HCT116 (cell line): Measurements from ENCODE around the gene MSLN. TPM values are rescaled to one million over a fixed set of nuclear protein-coding genes. Genes with fewer than 3 reads are reported as not detected.

ENCODE experiments used
- ATAC-seq: fragments of 200-7000 bp; cut with Tn5 transposase; 2 replicates; pipeline ENCODE4 v1.9.1; 2020; ENCODE audit warnings: mild to moderate bottlenecking, moderate library complexity
- BruUV-seq: library from RNA; stranded (reverse); fragments of 400-500 nt; replicated peaks from 2 replicates; lab custom pipeline; 2021; lab: Mats Ljungman, UMichigan
- CTCF ChIA-PET: fragments of 300-600 bp; sonication (Branson Sonifier 250); formaldehyde crosslinking; loops from one replicate; lab custom pipeline; 2021; ENCODE audit warnings: antibody characterized with exemption; lab: Charles Lee
- POLR2A ChIA-PET: fragments of 300-600, 350-600 bp; sonication (Branson Sonifier 250); formaldehyde crosslinking; loops from one replicate; lab custom pipeline; 2021; ENCODE audit warnings: antibody characterized with exemption; lab: Charles Lee
- RAD21 ChIA-PET, 2 experiments: fragments of 300-600 bp; sonication (Branson Sonifier 250); formaldehyde crosslinking; loops; one replicate each; lab custom pipeline; 2023; ENCODE audit warnings: low total read pairs in 2 of 2; ENCODE audit not compliant: uncharacterized antibody in 2 of 2, unreplicated experiment in 2 of 2, low non-redundant PET in 1 of 2; lab: Charles Lee
- DNase-seq: peaks from one replicate; pipeline ENCODE4 v3.0.0-alpha.2; 2010; ENCODE audit warnings: low read depth, low spot score
- H2AFZ ChIP-seq: fragments of 200-600 bp; shearing (Covaris generic), sonication (generic); 2 replicates; pipeline ENCODE4 v1.6.1; 2017; ENCODE audit warnings: low read depth, mixed run types, mixed read lengths, antibody characterized with exemption, low read length; ENCODE audit not compliant: poor library complexity, severe bottlenecking
- H3K27ac ChIP-seq: 2 replicates; pipeline ENCODE4 v1.5.1; 2012; ENCODE audit warnings: low read depth, low read length
- H3K27me3 ChIP-seq: fragments of 200-600 bp; sonication (generic); 2 replicates; pipeline ENCODE4 v1.6.1; 2016; ENCODE audit warnings: mixed run types, low read length, mixed read lengths; ENCODE audit not compliant: insufficient read depth
- H3K36me3 ChIP-seq, 2 experiments: fragments of 200-500 bp in 1 of 2; fragments of 200-600 bp in 1 of 2; sonication (Bioruptor generic) in 1 of 2; sonication (generic) in 1 of 2; 2 replicates each; pipeline versions ENCODE4 v1.5.1 to v1.6.1; 2014 to 2016; ENCODE audit warnings: low read length in 2 of 2, inconsistent platforms in 1 of 2, mixed read lengths in 1 of 2, mixed run types in 1 of 2; ENCODE audit not compliant: insufficient read depth in 2 of 2, control insufficient read depth in 1 of 2
- H3K4me1 ChIP-seq, 2 experiments: fragments of 200-600 bp in 1 of 2; sonication (generic) in 1 of 2; 2 replicates each; pipeline versions ENCODE4 v1.5.1 to v1.6.1; 2012 to 2017; ENCODE audit warnings: low read length in 2 of 2, inconsistent platforms in 1 of 2, mild to moderate bottlenecking in 1 of 2, mixed read lengths in 1 of 2, mixed run types in 1 of 2, moderate library complexity in 1 of 2; ENCODE audit not compliant: insufficient read depth in 2 of 2, control insufficient read depth in 1 of 2
- H3K4me2 ChIP-seq: fragments of 200-600 bp; sonication (generic); 2 replicates; pipeline ENCODE4 v1.6.1; 2017; ENCODE audit warnings: mixed run types, low read length, mixed read lengths
- H3K4me3 ChIP-seq, 2 experiments: fragments of 200-600 bp in 1 of 2; sonication (generic) in 1 of 2; replicated peaks in 1 of 2; 2 replicates each; pipeline ENCODE4 v1.5.1; 2011 to 2016; ENCODE audit warnings: low read length in 2 of 2, control low read depth in 1 of 2, low read depth in 1 of 2, mild to moderate bottlenecking in 1 of 2, mixed read lengths in 1 of 2, mixed run types in 1 of 2
- H3K79me2 ChIP-seq: fragments of 200-600 bp; sonication (generic); 2 replicates; pipeline ENCODE4 v1.6.1; 2017; ENCODE audit warnings: mild to moderate bottlenecking, mixed run types, low read length, moderate library complexity, mixed read lengths; ENCODE audit not compliant: insufficient read depth
- H3K9ac ChIP-seq: fragments of 200-600 bp; sonication (generic); 2 replicates; pipeline ENCODE4 v1.6.1; 2016; ENCODE audit warnings: low read length, mixed read lengths
- H3K9me2 ChIP-seq: fragments of 200-600 bp; sonication (generic), shearing (Covaris generic); 2 replicates; pipeline ENCODE4 v1.6.1; 2017; ENCODE audit warnings: mixed run types, mild to moderate bottlenecking, moderate library complexity; ENCODE audit not compliant: insufficient read depth
- H3K9me3 ChIP-seq, 2 experiments: fragments of 200-500 bp in 1 of 2; fragments of 200-600 bp in 1 of 2; sonication (Bioruptor generic) in 1 of 2; sonication (generic) in 1 of 2; 2 replicates each; pipeline ENCODE4 v1.6.1; 2014 to 2017; ENCODE audit warnings: low read length in 2 of 2, mixed read lengths in 2 of 2, inconsistent platforms in 1 of 2, low read depth in 1 of 2, mild to moderate bottlenecking in 1 of 2, mixed run types in 1 of 2, moderate library complexity in 1 of 2; ENCODE audit not compliant: control insufficient read depth in 1 of 2, insufficient read depth in 1 of 2
- H4K20me1 ChIP-seq: fragments of 200-600 bp; sonication (generic), shearing (Covaris generic); 2 replicates; pipeline ENCODE4 v1.6.1; 2017; ENCODE audit warnings: mixed run types, mild to moderate bottlenecking, moderate library complexity; ENCODE audit not compliant: insufficient read depth
- CEBPB ChIP-seq: IDR thresholded peaks from 2 replicates; pipeline ENCODE4 v1.6.1; 2012; ENCODE audit warnings: low read depth
- ELF1 ChIP-seq: IDR thresholded peaks from 2 replicates; pipeline ENCODE4 v1.6.1; 2012; ENCODE audit warnings: low read depth, borderline replicate concordance
- EZH2phosphoT487 ChIP-seq: fragments of 200-600 bp; IDR thresholded peaks from 2 replicates; pipeline ENCODE4 v1.6.1; 2018; ENCODE audit warnings: antibody characterized with exemption, borderline replicate concordance
- FOSL1 ChIP-seq: IDR thresholded peaks from 2 replicates; pipeline ENCODE4 v1.6.1; 2012; ENCODE audit warnings: low read depth
- JUND ChIP-seq: IDR thresholded peaks from 2 replicates; pipeline ENCODE4 v1.6.1; 2012
- POLR2A ChIP-seq: IDR thresholded peaks from 2 replicates; pipeline ENCODE4 v1.7.0; 2011; ENCODE audit warnings: borderline replicate concordance; ENCODE audit not compliant: insufficient read depth, insufficient read length; ENCODE audit errors: extremely low read depth
- POLR2AphosphoS5 ChIP-seq: IDR thresholded peaks from 2 replicates; pipeline ENCODE4 v1.6.1; 2011; ENCODE audit warnings: mild to moderate bottlenecking, low read depth, low read length, moderate library complexity
- RAD21 ChIP-seq: IDR thresholded peaks from 2 replicates; pipeline ENCODE4 v1.6.1; 2012; ENCODE audit warnings: low read depth, mild to moderate bottlenecking
- SIN3A ChIP-seq: IDR thresholded peaks from 2 replicates; pipeline ENCODE4 v1.6.1; 2012; ENCODE audit warnings: low read depth
- SP1 ChIP-seq: IDR thresholded peaks from 2 replicates; pipeline ENCODE4 v1.6.1; 2012; ENCODE audit warnings: low read depth
- SRF ChIP-seq: IDR thresholded peaks from 2 replicates; pipeline ENCODE4 v1.6.1; 2012; ENCODE audit warnings: low read depth
- TCF7L2 ChIP-seq: IDR thresholded peaks from 2 replicates; pipeline ENCODE4 v1.7.0; 2011; ENCODE audit warnings: borderline replicate concordance, inconsistent platforms; ENCODE audit not compliant: insufficient read depth, insufficient read length; ENCODE audit errors: extremely low read depth
- YY1 ChIP-seq: IDR thresholded peaks from 2 replicates; pipeline ENCODE4 v1.6.1; 2011; ENCODE audit warnings: low read length, low read depth, moderate library complexity, mild to moderate bottlenecking; ENCODE audit not compliant: insufficient replicate concordance; ENCODE audit errors: extremely low read depth
- ZBTB33 ChIP-seq: IDR thresholded peaks from 2 replicates; pipeline ENCODE4 v1.6.1; 2011; ENCODE audit warnings: mild to moderate bottlenecking, low read length, moderate library complexity; ENCODE audit not compliant: insufficient replicate concordance; ENCODE audit errors: extremely low read depth
- ZFX ChIP-seq: fragments of 450-650 bp; IDR thresholded peaks from 2 replicates; pipeline ENCODE4 v1.6.1; 2017
- intact Hi-C: fragments of 100-400 bp; cut with micrococcal nuclease; formaldehyde crosslinking; loops from 2 replicates; pipeline ENCODE4 v1.10.0; 2022
- total RNA-seq: library from RNA; stranded (reverse); gene quantifications from one replicate; pipeline ENCODE4 v1.2.1, GENCODE V29; 2021; ENCODE audit not compliant: unreplicated experiment
- TF ChIP-seq, protein P1 (sequence below), 3 experiments: fragments of 200-600 bp in 1 of 3; sonication (generic) in 1 of 3; IDR thresholded peaks in 2 of 3; conservative IDR thresholded peaks in 1 of 3; 2 replicates each; pipeline ENCODE4 v1.5.1; 2012 to 2017; ENCODE audit warnings: low read depth in 2 of 3, low read length in 2 of 3, antibody characterized with exemption in 1 of 3, borderline replicate concordance in 1 of 3, control low read depth in 1 of 3, mild to moderate bottlenecking in 1 of 3, mixed read lengths in 1 of 3, mixed run types in 1 of 3, moderate library complexity in 1 of 3; ENCODE audit not compliant: insufficient read depth in 1 of 3
- TF ChIP-seq, protein P2 (sequence below): IDR thresholded peaks from 2 replicates; pipeline ENCODE4 v1.6.1; 2012; ENCODE audit warnings: low read depth
- TF ChIP-seq, protein P3 (sequence below): IDR thresholded peaks from 2 replicates; pipeline ENCODE4 v1.6.1; 2012

MSLN gene
- total RNA-seq, 1 experiment from 2014 or later = 40.9 TPM

DNA sequence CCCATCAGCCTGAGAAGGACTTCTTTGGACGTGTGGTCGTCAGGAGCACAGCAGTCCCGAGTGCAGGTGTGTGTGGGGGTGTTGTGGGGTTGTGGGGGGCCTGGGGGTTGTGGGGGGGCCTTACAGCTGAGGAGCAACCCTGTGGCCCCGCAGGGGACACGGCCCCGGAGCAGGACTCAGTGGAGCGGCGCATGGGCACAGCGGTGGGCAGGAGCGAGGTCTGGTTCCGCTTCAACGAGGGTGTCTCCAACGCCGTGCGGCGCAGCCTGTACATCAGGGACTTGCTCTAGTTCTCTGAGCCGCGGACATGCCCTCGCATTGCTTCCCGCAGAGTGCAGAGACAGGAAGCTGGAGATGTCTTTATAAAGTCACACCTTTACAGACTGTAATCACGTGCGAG lies 37.2 kb downstream of the MSLN start:
- intact Hi-C loops = no loop called here
- H3K36me3 ChIP-seq = no peaks in the 10 kb centered on the region
- TF ChIP-seq EZH2phosphoT487 = no peak
- TF ChIP-seq, protein P1, sequence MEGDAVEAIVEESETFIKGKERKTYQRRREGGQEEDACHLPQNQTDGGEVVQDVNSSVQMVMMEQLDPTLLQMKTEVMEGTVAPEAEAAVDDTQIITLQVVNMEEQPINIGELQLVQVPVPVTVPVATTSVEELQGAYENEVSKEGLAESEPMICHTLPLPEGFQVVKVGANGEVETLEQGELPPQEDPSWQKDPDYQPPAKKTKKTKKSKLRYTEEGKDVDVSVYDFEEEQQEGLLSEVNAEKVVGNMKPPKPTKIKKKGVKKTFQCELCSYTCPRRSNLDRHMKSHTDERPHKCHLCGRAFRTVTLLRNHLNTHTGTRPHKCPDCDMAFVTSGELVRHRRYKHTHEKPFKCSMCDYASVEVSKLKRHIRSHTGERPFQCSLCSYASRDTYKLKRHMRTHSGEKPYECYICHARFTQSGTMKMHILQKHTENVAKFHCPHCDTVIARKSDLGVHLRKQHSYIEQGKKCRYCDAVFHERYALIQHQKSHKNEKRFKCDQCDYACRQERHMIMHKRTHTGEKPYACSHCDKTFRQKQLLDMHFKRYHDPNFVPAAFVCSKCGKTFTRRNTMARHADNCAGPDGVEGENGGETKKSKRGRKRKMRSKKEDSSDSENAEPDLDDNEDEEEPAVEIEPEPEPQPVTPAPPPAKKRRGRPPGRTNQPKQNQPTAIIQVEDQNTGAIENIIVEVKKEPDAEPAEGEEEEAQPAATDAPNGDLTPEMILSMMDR (IDR thresholded peaks at IDR 0.05 in 2 of 3, conservative IDR thresholded peaks at IDR 0.05 in 1 of 3; ENCODE audit: borderline replicate concordance in 1 of 3, insufficient read depth in 1 of 3, low read depth in 2 of 3, low read length in 2 of 3) = no peak
- TF ChIP-seq, protein P2, sequence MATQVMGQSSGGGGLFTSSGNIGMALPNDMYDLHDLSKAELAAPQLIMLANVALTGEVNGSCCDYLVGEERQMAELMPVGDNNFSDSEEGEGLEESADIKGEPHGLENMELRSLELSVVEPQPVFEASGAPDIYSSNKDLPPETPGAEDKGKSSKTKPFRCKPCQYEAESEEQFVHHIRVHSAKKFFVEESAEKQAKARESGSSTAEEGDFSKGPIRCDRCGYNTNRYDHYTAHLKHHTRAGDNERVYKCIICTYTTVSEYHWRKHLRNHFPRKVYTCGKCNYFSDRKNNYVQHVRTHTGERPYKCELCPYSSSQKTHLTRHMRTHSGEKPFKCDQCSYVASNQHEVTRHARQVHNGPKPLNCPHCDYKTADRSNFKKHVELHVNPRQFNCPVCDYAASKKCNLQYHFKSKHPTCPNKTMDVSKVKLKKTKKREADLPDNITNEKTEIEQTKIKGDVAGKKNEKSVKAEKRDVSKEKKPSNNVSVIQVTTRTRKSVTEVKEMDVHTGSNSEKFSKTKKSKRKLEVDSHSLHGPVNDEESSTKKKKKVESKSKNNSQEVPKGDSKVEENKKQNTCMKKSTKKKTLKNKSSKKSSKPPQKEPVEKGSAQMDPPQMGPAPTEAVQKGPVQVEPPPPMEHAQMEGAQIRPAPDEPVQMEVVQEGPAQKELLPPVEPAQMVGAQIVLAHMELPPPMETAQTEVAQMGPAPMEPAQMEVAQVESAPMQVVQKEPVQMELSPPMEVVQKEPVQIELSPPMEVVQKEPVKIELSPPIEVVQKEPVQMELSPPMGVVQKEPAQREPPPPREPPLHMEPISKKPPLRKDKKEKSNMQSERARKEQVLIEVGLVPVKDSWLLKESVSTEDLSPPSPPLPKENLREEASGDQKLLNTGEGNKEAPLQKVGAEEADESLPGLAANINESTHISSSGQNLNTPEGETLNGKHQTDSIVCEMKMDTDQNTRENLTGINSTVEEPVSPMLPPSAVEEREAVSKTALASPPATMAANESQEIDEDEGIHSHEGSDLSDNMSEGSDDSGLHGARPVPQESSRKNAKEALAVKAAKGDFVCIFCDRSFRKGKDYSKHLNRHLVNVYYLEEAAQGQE = no peak
- no peak for TF ChIP-seq CEBPB
- no peak for TF ChIP-seq JUND
- TF ChIP-seq, protein P3, sequence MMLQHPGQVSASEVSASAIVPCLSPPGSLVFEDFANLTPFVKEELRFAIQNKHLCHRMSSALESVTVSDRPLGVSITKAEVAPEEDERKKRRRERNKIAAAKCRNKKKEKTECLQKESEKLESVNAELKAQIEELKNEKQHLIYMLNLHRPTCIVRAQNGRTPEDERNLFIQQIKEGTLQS = no peak
- TF ChIP-seq RAD21 = no peak
- no peak for TF ChIP-seq POLR2AphosphoS5
- no peak for TF ChIP-seq ZBTB33
- no peak for TF ChIP-seq ELF1
- TF ChIP-seq YY1 = no peak
- no peak for TF ChIP-seq ZFX
- TF ChIP-seq POLR2A = no peak
- no peak for TF ChIP-seq SIN3A
- no peak for TF ChIP-seq SP1
- no peak for TF ChIP-seq TCF7L2
- no peak for TF ChIP-seq SRF
- no peak for TF ChIP-seq FOSL1
- no TSS peak for BruUV-seq
- no peaks in the 10 kb centered on the region for H4K20me1 ChIP-seq
- H3K4me2 ChIP-seq = no peak overlapping the region
- no peak overlapping the region for H3K4me3 ChIP-seq
- no peaks in the 10 kb centered on the region for H3K27me3 ChIP-seq
- H3K9ac ChIP-seq = no peak overlapping the region
- no peak overlapping the region for H2AFZ ChIP-seq
- CTCF ChIA-PET = no interaction called here
- H3K79me2 ChIP-seq = 0 out of 2 replicates have a peak, but pooled peaks cover 2% of the 10 kb centered on the region
- no peaks in the 10 kb centered on the region for H3K9me3 ChIP-seq
- DNase-seq (no peak), ATAC-seq (no peak)
- H3K27ac ChIP-seq = no peak overlapping the region; the same call in 1 of the 2 replicates
- H3K9me2 ChIP-seq = no peaks in the 10 kb centered on the region
- POLR2A ChIA-PET = no interaction called here
- RAD21 ChIA-PET = no interaction called here
- peaks cover 17 to 52% of the 10 kb centered on the region in 2 experiments for H3K4me1 ChIP-seq
